ENCODE results near the gene TEAD1. TPM values are rescaled to one million over a fixed set of nuclear protein-coding genes. Genes with fewer than 3 reads are reported as not detected.

The TEAD1 gene
- total and polyA plus RNA-seq, 3 experiments from 2014 or later: 0.59 to 0.89 TPM; not detected in 1

- Histone ChIP-seq H3K4me3 (ENCODE audit: low read length) (no peak overlapping the region), H3K36me3 (ENCODE audit: insufficient read depth, low read length) (no peaks in the 10 kb centered on the region), H3K27me3 (ENCODE audit: insufficient read depth, low read length, poor library complexity, severe bottlenecking) (peaks cover 4% of the 10 kb centered on the region), H3K9me3 (ENCODE audit: low read length) (no peaks in the 10 kb centered on the region), H3K4me1 (ENCODE audit: insufficient read depth, low read length) (no peaks in the 10 kb centered on the region), H3K27ac (ENCODE audit: low read depth, low read length) (no peak overlapping the region)
- no peak for DNase-seq
- no peak overlapping the region for H3K27ac Mint-ChIP-seq
- POLR2A ChIA-PET: no interaction called here
- H3K9me3 Mint-ChIP-seq: no peaks in the 10 kb centered on the region
- CTCF ChIA-PET: no interaction called here
- peaks cover 17 to 58% of the 10 kb centered on the region in 2 donors for H3K27me3 Mint-ChIP-seq
- peaks cover 6 to 9% (median 8%) of the 10 kb centered on the region in 3 donors for H3K4me1 Mint-ChIP-seq
- H3K4me3 Mint-ChIP-seq: no peak overlapping the region
- no peaks in the 10 kb centered on the region for H3K36me3 Mint-ChIP-seq
These were observed 185.8 kb downstream of the TEAD1 start for GRCh38 chr11:12859872-12860657.

DNA sequence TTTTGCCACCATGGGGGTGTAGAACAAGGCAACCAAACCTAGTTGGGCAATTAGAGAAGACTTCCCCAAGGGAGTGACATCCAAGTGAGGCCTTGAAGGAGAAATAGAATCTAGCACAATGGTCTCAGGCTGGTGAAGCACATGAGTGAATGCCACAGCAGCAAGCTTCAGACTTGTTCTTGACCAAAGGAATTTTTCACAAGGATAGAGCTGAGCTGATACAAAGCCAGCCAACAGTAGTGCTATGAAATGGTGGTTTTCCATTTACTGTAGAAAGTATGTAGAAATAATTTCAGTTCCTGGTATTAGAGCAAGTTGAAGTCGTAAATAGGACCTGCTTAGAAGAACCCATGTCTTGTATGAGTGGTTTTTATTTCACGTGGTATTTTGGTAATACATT is 186.6 kb downstream of the TEAD1 start:
- peaks cover 4% of the 10 kb centered on the region for H3K27me3 ChIP-seq (ENCODE audit: insufficient read depth, low read length, poor library complexity, severe bottlenecking)
- no peak overlapping the region for H3K27ac ChIP-seq (ENCODE audit: low read depth, low read length)
- Mint-ChIP-seq H3K27me3 (peaks cover 17 to 60% of the 10 kb centered on the region in 2 donors), H3K36me3 (no peaks in the 10 kb centered on the region), H3K9me3 (no peaks in the 10 kb centered on the region), H3K4me1 (peaks cover 6 to 10% (median 8%) of the 10 kb centered on the region in 3 donors), H3K4me3 (no peak overlapping the region), H3K27ac (no peak overlapping the region)
- H3K9me3 ChIP-seq (ENCODE audit: low read length): no peaks in the 10 kb centered on the region
- H3K4me1 ChIP-seq (ENCODE audit: insufficient read depth, low read length): no peaks in the 10 kb centered on the region
- ChIA-PET POLR2A (no interaction called here), CTCF (no interaction called here)
- no peak overlapping the region for H3K4me3 ChIP-seq (ENCODE audit: low read length)
- DNase-seq: no peak
- H3K36me3 ChIP-seq (ENCODE audit: insufficient read depth, low read length): no peaks in the 10 kb centered on the region

- CTCF ChIA-PET: no interaction called here
- H3K9me3 Mint-ChIP-seq: no peaks in the 10 kb centered on the region
These were observed 188.7 kb downstream of the TEAD1 start for GRCh38 chr11:12862696-12863469.

DNA sequence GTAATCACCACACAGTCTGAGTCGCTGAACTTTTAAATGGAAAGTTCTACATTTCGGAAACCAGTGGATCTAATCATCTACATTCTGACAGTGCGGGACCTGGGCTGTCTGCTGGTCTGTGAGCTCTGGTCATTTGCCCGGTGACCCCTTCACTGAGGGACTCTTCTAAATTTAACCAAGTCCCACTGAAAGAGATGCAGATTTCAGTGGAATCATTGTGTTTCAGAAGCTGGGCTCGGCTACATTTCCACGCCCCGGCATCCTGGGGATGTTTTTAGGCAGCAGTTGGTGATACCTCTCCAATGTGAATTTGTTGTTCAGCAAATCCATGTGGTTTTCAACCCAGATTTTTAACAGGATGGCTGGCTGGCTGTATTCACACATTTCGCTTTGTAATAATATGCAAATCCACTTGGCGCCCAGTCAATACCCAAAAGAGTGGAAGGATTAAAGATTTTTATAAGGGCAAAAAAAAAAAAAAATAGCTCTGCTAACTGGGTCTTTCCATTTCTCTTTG is 189.4 kb downstream of the TEAD1 start:
- CTCF ChIA-PET: no interaction called here
- H3K36me3 Mint-ChIP-seq: no peaks in the 10 kb centered on the region
- POLR2A ChIA-PET: no interaction called here
- no peaks in the 10 kb centered on the region for H3K36me3 ChIP-seq (ENCODE audit: insufficient read depth, low read length)
- H3K4me3 Mint-ChIP-seq: no peak overlapping the region
- peaks cover 28 to 70% of the 10 kb centered on the region in 2 donors for H3K27me3 Mint-ChIP-seq
- no peak overlapping the region for H3K27ac ChIP-seq (ENCODE audit: low read depth, low read length)
- H3K4me1 ChIP-seq (ENCODE audit: insufficient read depth, low read length): no peaks in the 10 kb centered on the region
- DNase-seq: no peak
- no peak overlapping the region for H3K4me3 ChIP-seq (ENCODE audit: low read length)
- H3K27me3 ChIP-seq (ENCODE audit: insufficient read depth, low read length, poor library complexity, severe bottlenecking): peaks cover 4% of the 10 kb centered on the region
- H3K9me3 ChIP-seq (ENCODE audit: low read length): no peaks in the 10 kb centered on the region
- no peak overlapping the region for H3K27ac Mint-ChIP-seq
- no peaks in the 10 kb centered on the region for H3K9me3 Mint-ChIP-seq
- peaks cover 6 to 10% (median 8%) of the 10 kb centered on the region in 3 donors for H3K4me1 Mint-ChIP-seq

More at GRCh38 chr11:12862696-12863469, 188.7 kb downstream of the TEAD1 start:
- Histone ChIP-seq H3K27ac (ENCODE audit: low read depth, low read length) (no peak overlapping the region), H3K4me3 (ENCODE audit: low read length) (no peak overlapping the region), H3K27me3 (ENCODE audit: insufficient read depth, low read length, poor library complexity, severe bottlenecking) (peaks cover 4% of the 10 kb centered on the region), H3K36me3 (ENCODE audit: insufficient read depth, low read length) (no peaks in the 10 kb centered on the region), H3K4me1 (ENCODE audit: insufficient read depth, low read length) (no peaks in the 10 kb centered on the region), H3K9me3 (ENCODE audit: low read length) (no peaks in the 10 kb centered on the region)
- Mint-ChIP-seq H3K27me3 (peaks cover 27 to 65% of the 10 kb centered on the region in 2 donors), H3K27ac (no peak overlapping the region), H3K36me3 (no peaks in the 10 kb centered on the region), H3K4me3 (no peak overlapping the region), H3K4me1 (peaks cover 6 to 10% (median 8%) of the 10 kb centered on the region in 3 donors)
- POLR2A ChIA-PET: no interaction called here
- DNase-seq: no peak

DNA sequence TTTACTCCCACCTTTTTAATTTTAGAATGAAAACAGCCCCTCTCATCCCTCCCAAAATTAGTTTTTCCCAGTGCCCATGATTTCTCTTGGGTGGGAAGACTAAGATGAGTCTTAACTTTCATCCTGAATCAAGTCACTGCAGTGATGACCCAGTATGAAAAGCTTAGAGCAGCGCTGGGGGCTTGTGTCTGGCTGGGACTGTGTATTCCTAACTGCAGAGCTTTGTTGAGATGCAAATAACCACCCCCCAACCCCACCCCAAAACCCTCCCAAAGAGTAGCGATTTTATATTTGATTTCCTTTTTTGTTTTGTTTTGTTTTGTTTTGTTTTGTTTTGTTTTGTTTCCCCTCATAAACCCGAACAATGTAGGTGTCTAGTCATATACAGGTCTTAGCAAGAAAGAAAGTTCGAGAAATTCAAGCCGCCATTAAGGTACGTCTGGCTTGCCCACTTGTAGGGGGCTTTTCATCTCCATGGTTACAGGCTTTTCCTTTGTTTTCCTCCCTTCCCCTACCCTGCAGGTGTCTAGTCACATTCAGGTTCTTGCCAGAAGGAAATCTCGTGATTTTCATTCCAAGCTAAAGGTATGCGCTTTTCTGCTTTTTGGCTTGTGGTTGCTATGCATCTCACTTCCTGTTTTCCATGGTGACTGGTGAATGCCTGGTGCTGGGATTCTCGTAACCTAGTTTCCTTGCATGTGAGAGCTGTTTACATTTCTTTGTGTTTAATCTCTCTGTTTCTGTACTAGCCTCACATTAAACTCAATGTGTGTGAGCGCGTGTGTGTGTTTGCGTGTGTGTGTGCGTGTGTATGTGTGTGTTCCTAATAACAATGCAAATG is 190.3 kb downstream of the TEAD1 start:
- no peak overlapping the region for H3K4me3 ChIP-seq (ENCODE audit: low read length)
- Mint-ChIP-seq H3K4me1 (peaks cover 6 to 10% (median 8%) of the 10 kb centered on the region in 3 donors), H3K27me3 (peaks cover 31 to 72% of the 10 kb centered on the region in 2 donors), H3K36me3 (no peaks in the 10 kb centered on the region), H3K27ac (no peak overlapping the region), H3K9me3 (no peaks in the 10 kb centered on the region), H3K4me3 (peak overlapping the region in 3 of 7 donors; percentile 6 to 24 (median 10))
- H3K36me3 ChIP-seq (ENCODE audit: insufficient read depth, low read length): no peaks in the 10 kb centered on the region
- H3K27me3 ChIP-seq (ENCODE audit: insufficient read depth, low read length, poor library complexity, severe bottlenecking): peaks cover 4% of the 10 kb centered on the region
- no peak for DNase-seq
- H3K4me1 ChIP-seq (ENCODE audit: insufficient read depth, low read length): no peaks in the 10 kb centered on the region
- POLR2A ChIA-PET: no interaction called here
- CTCF ChIA-PET: interaction anchor here (0.6 kb wide), 1 partner anchor 289 kb away, joined by 3 read pairs; no protein-coding TSS in a partner anchor
- no peaks in the 10 kb centered on the region for H3K9me3 ChIP-seq (ENCODE audit: low read length)
- no peak overlapping the region for H3K27ac ChIP-seq (ENCODE audit: low read depth, low read length)

DNA sequence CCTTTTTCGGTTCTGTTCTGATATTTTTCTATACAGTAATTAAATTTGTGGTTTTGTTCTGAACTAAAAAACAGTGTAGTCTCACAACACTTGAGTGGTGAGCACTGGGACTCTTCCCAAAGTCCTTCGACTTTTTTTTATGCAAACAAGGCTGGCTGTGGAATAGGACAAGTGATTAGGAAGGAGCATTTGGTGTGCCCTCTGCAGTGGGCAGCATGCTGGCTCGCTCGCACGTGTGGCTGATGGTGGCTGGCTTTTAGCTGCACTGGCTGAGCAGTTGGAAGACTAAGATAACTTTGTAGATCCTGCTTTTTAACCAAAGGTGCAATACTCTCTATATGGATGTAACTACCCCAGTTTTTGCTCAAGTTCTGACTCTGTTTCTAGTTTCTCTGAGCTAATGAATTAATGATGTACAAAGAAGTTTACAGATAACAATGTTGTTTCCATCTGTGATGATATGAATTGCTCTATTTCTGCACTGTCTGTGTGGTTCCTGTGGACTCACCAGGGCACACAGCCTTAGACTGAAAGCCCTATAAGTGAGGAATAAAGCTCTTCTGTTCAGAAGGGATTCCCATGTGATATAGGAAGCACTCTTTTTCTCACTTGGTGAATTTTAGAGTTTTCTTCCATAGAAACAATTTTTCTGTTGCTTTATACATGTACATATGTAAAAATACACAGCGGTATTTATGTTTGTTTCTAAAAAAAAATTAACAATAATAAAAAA is 191.8 kb downstream of the TEAD1 start:
- DNase-seq: no peak
- H3K27me3 Mint-ChIP-seq: peaks cover 34 to 64% of the 10 kb centered on the region in 2 donors
- ChIA-PET CTCF (interaction anchor here (0.7 kb wide), 1 partner anchor 10 kb away, joined by 3 read pairs; no protein-coding TSS in a partner anchor), POLR2A (interaction anchor here (0.5 to 0.7 kb wide), 2 partner anchors 14 to 1099 kb away, joined by 3 read pairs; no protein-coding TSS in a partner anchor)
- no peaks in the 10 kb centered on the region for H3K9me3 Mint-ChIP-seq
- H3K4me1 Mint-ChIP-seq: peaks cover 6 to 10% (median 8%) of the 10 kb centered on the region in 3 donors
- peaks cover 4% of the 10 kb centered on the region for H3K27me3 ChIP-seq (ENCODE audit: insufficient read depth, low read length, poor library complexity, severe bottlenecking)
- no peak overlapping the region for H3K4me3 Mint-ChIP-seq
- no peaks in the 10 kb centered on the region for H3K36me3 Mint-ChIP-seq
- H3K36me3 ChIP-seq (ENCODE audit: insufficient read depth, low read length): no peaks in the 10 kb centered on the region
- H3K27ac ChIP-seq (ENCODE audit: low read depth, low read length): no peak overlapping the region
- H3K4me1 ChIP-seq (ENCODE audit: insufficient read depth, low read length): no peaks in the 10 kb centered on the region
- H3K27ac Mint-ChIP-seq: no peak overlapping the region
- H3K9me3 ChIP-seq (ENCODE audit: low read length): no peaks in the 10 kb centered on the region
- H3K4me3 ChIP-seq (ENCODE audit: low read length): no peak overlapping the region

GRCh38 chr11:12867531-12867930 is 193.3 kb downstream of the TEAD1 start:
- Histone ChIP-seq H3K4me3 (ENCODE audit: low read length) (no peak overlapping the region), H3K9me3 (ENCODE audit: low read length) (no peaks in the 10 kb centered on the region), H3K27ac (ENCODE audit: low read depth, low read length) (no peak overlapping the region), H3K4me1 (ENCODE audit: insufficient read depth, low read length) (no peaks in the 10 kb centered on the region), H3K36me3 (ENCODE audit: insufficient read depth, low read length) (no peaks in the 10 kb centered on the region), H3K27me3 (ENCODE audit: insufficient read depth, low read length, poor library complexity, severe bottlenecking) (peaks cover 4% of the 10 kb centered on the region)
- H3K27ac Mint-ChIP-seq: no peak overlapping the region
- H3K9me3 Mint-ChIP-seq: no peaks in the 10 kb centered on the region
- peaks cover 34 to 61% of the 10 kb centered on the region in 2 donors for H3K27me3 Mint-ChIP-seq
- no peaks in the 10 kb centered on the region for H3K36me3 Mint-ChIP-seq
- no peak for DNase-seq
- H3K4me3 Mint-ChIP-seq: no peak overlapping the region
- ChIA-PET POLR2A (no interaction called here), CTCF (interaction anchor here (1.4 kb wide), 1 partner anchor 21 kb away, joined by 4 read pairs; no protein-coding TSS in a partner anchor)
- H3K4me1 Mint-ChIP-seq: peaks cover 6 to 10% (median 8%) of the 10 kb centered on the region in 3 donors
